Upper lobe of right lung (tissue), 1 donor: Measurements from ENCODE around the gene AXIN2. TPM values are rescaled to one million over a fixed set of nuclear protein-coding genes. Genes with fewer than 3 reads are reported as not detected.
"Not testable (repeated sequence)": the region's sequence is repeated elsewhere in the genome, so short reads cannot be mapped to it uniquely, and the experiment has no call there.

Experiments used
- ATAC-seq: fragments of 200-7000 bp; cut with Tn5 transposase; one replicate; pipeline ENCODE4 v1.9.1; 2020; ENCODE audit warnings: mild to moderate bottlenecking, moderate library complexity
- DNase-seq: peaks from one replicate; pipeline ENCODE4 v3.0.0-alpha.2; 2020
- H3K27ac ChIP-seq: fragments of 200-600 bp; one replicate; pipeline ENCODE4 v1.8.0; 2022
- H3K27me3 ChIP-seq: fragments of 200-600 bp; one replicate; pipeline ENCODE4 v1.8.0; 2022; ENCODE audit warnings: mild to moderate bottlenecking
- H3K36me3 ChIP-seq: fragments of 200-600 bp; one replicate; pipeline ENCODE4 v1.8.0; 2022
- H3K4me1 ChIP-seq: fragments of 200-600 bp; one replicate; pipeline ENCODE4 v1.8.0; 2022
- H3K4me3 ChIP-seq: fragments of 200-600 bp; one replicate; pipeline ENCODE4 v1.8.0; 2022; ENCODE audit warnings: mild to moderate bottlenecking
- H3K9me3 ChIP-seq: fragments of 200-600 bp; one replicate; pipeline ENCODE4 v1.8.0; 2022
- CTCF ChIP-seq: fragments of 200-600 bp; IDR thresholded peaks from one replicate; pipeline ENCODE4 v1.8.0; 2022; ENCODE audit warnings: antibody characterized with exemption
- intact Hi-C: fragments of 100-400 bp; cut with DNase I; formaldehyde crosslinking; loops from one replicate; pipeline ENCODE4 v1.11.0; 2022
- total RNA-seq: library from RNA; stranded (reverse); fragmentation: NEBNext Ultra II Directional; extraction: Animal tissue kit (Norgen Biotek cat#: 25700); gene quantifications from one replicate; pipeline ENCODE4 v1.2.1, GENCODE V29; 2021
- donor health status: DM: no; HTN: yes; CAD: no; lungs with severe emphysema.

AXIN2 gene
- total RNA-seq, 1 donor from 2014 or later: 63.6 TPM

GRCh38 chr17:65487161-65487560 is 74.3 kb downstream of the AXIN2 start:
- Histone ChIP-seq H3K27ac (peak overlapping the region; percentile 72), H3K27me3 (no peaks in the 10 kb centered on the region), H3K4me3 (no peak overlapping the region), H3K9me3 (no peaks in the 10 kb centered on the region), H3K4me1 (no peaks in the 10 kb centered on the region), H3K36me3 (no peaks in the 10 kb centered on the region)
- DNase-seq: no peak
- ATAC-seq: no peak
- intact Hi-C loops: no loop called here
- TF ChIP-seq CTCF: no peak

- Histone ChIP-seq H3K4me3 (no peak overlapping the region), H3K27ac (peak overlapping the region; percentile 72), H3K36me3 (no peaks in the 10 kb centered on the region), H3K27me3 (no peaks in the 10 kb centered on the region), H3K4me1 (no peaks in the 10 kb centered on the region), H3K9me3 (no peaks in the 10 kb centered on the region)
- TF ChIP-seq CTCF: no peak
- intact Hi-C loops: no loop called here
- peak; percentile 91 for DNase-seq
- peak; percentile 83 for ATAC-seq
Measured at GRCh38 chr17:65485388-65486299, 75.8 kb downstream of the AXIN2 start.

GRCh38 chr17:65484405-65484804 is 77.0 kb downstream of the AXIN2 start:
- H3K36me3 ChIP-seq, ATAC-seq, H3K9me3 ChIP-seq, H3K27ac ChIP-seq, intact Hi-C loops, DNase-seq, H3K4me1 ChIP-seq, H3K27me3 ChIP-seq, H3K4me3 ChIP-seq: not testable (repeated sequence)

DNA sequence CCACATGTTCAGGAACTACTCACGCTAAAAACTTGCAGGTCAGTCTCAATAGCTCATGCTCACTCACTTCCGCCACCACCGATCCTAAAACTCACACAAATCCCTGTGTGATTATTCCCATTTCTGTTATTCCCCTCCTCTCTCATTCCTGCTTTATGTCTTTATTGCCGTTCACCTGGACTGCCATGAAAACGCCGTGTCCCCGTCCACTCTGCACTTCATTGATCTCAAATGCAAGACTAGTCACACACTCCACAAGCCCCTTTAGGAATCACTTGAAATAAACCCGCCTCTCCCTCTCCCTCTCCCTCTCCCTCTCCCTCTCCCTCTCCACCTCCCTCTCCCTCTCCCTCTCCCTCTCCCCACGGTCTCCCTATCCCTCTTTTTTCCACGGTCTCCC is 78.0 kb downstream of the AXIN2 start:
- no peaks in the 10 kb centered on the region for H3K27me3 ChIP-seq
- no peak overlapping the region for H3K27ac ChIP-seq
- no peak overlapping the region for H3K4me3 ChIP-seq
- no peaks in the 10 kb centered on the region for H3K9me3 ChIP-seq
- DNase-seq: no peak
- H3K36me3 ChIP-seq: no peaks in the 10 kb centered on the region
- H3K4me1 ChIP-seq: no peaks in the 10 kb centered on the region
- intact Hi-C loops: no loop called here
- TF ChIP-seq CTCF: no peak
- ATAC-seq: no peak

DNA sequence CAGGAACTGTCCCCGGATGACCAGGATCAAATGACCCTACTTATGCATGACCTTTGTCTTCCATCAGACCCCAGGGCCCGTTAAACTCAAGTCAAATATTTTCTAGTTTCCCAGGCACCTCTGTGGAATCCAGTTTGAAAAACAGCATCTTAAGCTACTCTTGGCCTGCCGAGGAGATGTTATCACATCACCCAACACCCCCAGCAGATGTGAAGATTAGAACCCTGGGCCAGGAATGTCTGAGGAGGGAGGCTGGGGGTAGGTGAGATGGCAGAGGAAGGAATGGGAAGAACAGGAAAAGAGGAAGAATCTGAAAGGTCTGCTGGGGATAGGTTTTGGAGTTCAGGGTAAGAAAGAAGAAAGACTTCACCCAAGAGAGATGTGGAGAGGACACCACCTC is 79.2 kb downstream of the AXIN2 start:
- intact Hi-C loops: no loop called here
- no peaks in the 10 kb centered on the region for H3K27me3 ChIP-seq
- H3K36me3 ChIP-seq: no peaks in the 10 kb centered on the region
- H3K4me1 ChIP-seq: no peaks in the 10 kb centered on the region
- no peak for DNase-seq
- TF ChIP-seq CTCF: no peak
- H3K4me3 ChIP-seq: no peak overlapping the region
- no peaks in the 10 kb centered on the region for H3K9me3 ChIP-seq
- ATAC-seq: no peak
- no peak overlapping the region for H3K27ac ChIP-seq

- ATAC-seq (no peak), DNase-seq (no peak)
- intact Hi-C loops: no loop called here
- TF ChIP-seq CTCF: no peak
- no peaks in the 10 kb centered on the region for H3K27me3 ChIP-seq
- H3K36me3 ChIP-seq: no peaks in the 10 kb centered on the region
- no peak overlapping the region for H3K27ac ChIP-seq
- H3K9me3 ChIP-seq: no peaks in the 10 kb centered on the region
- H3K4me1 ChIP-seq: no peaks in the 10 kb centered on the region
- H3K4me3 ChIP-seq: no peak overlapping the region
Measured at GRCh38 chr17:65479282-65479681, 82.2 kb downstream of the AXIN2 start.
